ENCODE measurements around the gene UQCRHL. TPM values are rescaled to one million over a fixed set of nuclear protein-coding genes. Genes with fewer than 3 reads are reported as not detected.
A peak's percentile ranks its signal among the peaks of the same experiment; 100 is the strongest.

Gene UQCRHL
- total and polyA plus RNA-seq, 2 of the 8 experiments (the other 6 are each of a cell fraction or from before 2014, with no cell fraction given): 3.7 to 3.9 TPM

DNA sequence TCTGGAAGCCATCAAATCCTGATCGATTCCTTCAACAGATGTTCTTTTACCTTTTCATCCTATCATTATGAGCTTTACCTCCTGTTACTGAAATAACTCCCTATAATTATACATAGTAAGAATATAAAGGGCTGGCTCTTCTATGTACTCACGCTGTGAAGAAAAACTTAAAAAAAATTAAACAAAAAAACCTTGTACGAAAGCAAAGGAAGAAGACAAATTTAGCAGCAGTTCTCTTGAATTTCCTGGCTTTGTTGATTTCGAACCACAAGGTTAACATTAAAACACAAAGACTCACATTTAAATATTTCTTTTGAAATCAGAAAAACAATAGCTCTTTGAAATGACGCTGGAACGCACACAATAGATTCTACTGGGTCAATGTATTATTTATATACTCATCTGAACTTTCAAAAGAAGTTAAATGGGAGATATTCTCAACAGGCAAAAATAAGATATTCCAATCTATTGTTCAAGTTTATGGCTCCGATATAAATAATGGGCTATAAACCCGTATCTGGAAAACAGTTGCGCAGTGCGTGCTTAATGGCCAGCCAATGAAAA, 26.5 kb upstream of the UQCRHL start:
- H3K27ac ChIP-seq (ENCODE audit: low read depth, low read length): peak overlapping the region; percentile 98
- H2AFZ ChIP-seq (ENCODE audit: low read length): no peak overlapping the region
- no peaks in the 10 kb centered on the region for H3K9me3 ChIP-seq (ENCODE audit: insufficient read depth in 2 of 2, low read depth in 1 of 2, low read length in 1 of 2)
- ChIA-PET POLR2A (ENCODE audit: partially characterized antibody) (interaction anchor here (0.6 to 4.3 kb wide), 26 partner anchors 11 to 142 kb away, joined by 3 to 87 read pairs (median 4); partner anchors contain the start of genes FBLIM1, SPEN and ZBTB17), CTCF (ENCODE audit: partially characterized antibody) (interaction anchor here (0.6 to 3.6 kb wide), 12 partner anchors 9 to 648 kb away, joined by 3 to 28 read pairs (median 4); partner anchors contain the start of gene SPEN)
- no peak overlapping the region; the same call in 1 of the 2 replicates for H2AK5ac ChIP-seq (ENCODE audit: low read depth, low read length)
- no peak overlapping the region for H3K23ac ChIP-seq (ENCODE audit: insufficient read length)
- no peaks in the 10 kb centered on the region for H3K27me3 ChIP-seq (replicated peaks in 1 of 4; ENCODE audit: control insufficient read depth in 3 of 4, extremely low read depth in 1 of 4, insufficient read depth in 3 of 4, low read length in 3 of 4)
- no peak overlapping the region; the same call in 1 of the 2 replicates for H2BK5ac ChIP-seq (ENCODE audit: low read depth, low read length)
- peak overlapping the region; percentile 98; the same call in 1 of the 2 replicates for H3K18ac ChIP-seq (ENCODE audit: extremely low read depth, low read length)
- H3K4me2 ChIP-seq (ENCODE audit: insufficient read depth in 1 of 2, low read depth in 2 of 2, low read length in 2 of 2): peak overlapping the region; percentile 79 to 94
- no peak overlapping the region for H3K4ac ChIP-seq (replicated peaks; ENCODE audit: insufficient read length, low read depth, low read length)
- DNase-seq (ENCODE audit: low read depth in 1 of 2, low spot score in 2 of 2) (no peak), FAIRE-seq (peak; percentile 45)
- H3K14ac ChIP-seq (ENCODE audit: insufficient read length): no peak overlapping the region
- no peaks in the 10 kb centered on the region for H4K20me1 ChIP-seq (replicated peaks in 1 of 2; ENCODE audit: control insufficient read depth in 1 of 2, insufficient read depth in 2 of 2, low read length in 2 of 2)
- no peaks in the 10 kb centered on the region for H3K36me3 ChIP-seq (ENCODE audit: control insufficient read depth in 2 of 4, insufficient read depth in 4 of 4, low read length in 3 of 4)
- H4K5ac ChIP-seq (ENCODE audit: insufficient read length, low read depth, low read length): peak overlapping the region; percentile 77
- peak overlapping the region; percentile 93; the same call in 1 of the 2 replicates for H2BK12ac ChIP-seq (ENCODE audit: low read depth, low read length)
- H2BK15ac ChIP-seq (ENCODE audit: low read length): no peak overlapping the region
- H3K23me2 ChIP-seq (ENCODE audit: low read depth, low read length): peaks cover 10% of the 10 kb centered on the region
- WGBS, 2 experiments (ENCODE audit: extremely low coverage in 1 of 2, insufficient coverage in 1 of 2, insufficient read length in 1 of 2, insufficient replicate concordance in 2 of 2, low coverage in 1 of 2, low lambda C conversion rate in 2 of 2, missing lambda C conversion rate in 1 of 2): 12% methylated on average over 10 of the region's 10 CpGs; no CpG with 5 or more reads in 1 of the 2 experiments
- H3K79me1 ChIP-seq (ENCODE audit: low read depth, low read length): 0 out of 2 replicates have a peak, but pooled peaks cover 3% of the 10 kb centered on the region
- H4K8ac ChIP-seq (ENCODE audit: extremely low read depth, insufficient read depth, low read length): no peak overlapping the region
- no peak overlapping the region for H3K56ac ChIP-seq (replicated peaks; ENCODE audit: insufficient read length, low read depth, low read length)
- H3K4me3 ChIP-seq (ENCODE audit: extremely low read depth in 1 of 4, insufficient read depth in 2 of 4, low read depth in 3 of 4, low read length in 4 of 4): peak overlapping the region; percentile 68 to 80 (median 71)
- H4K91ac ChIP-seq (replicated peaks; ENCODE audit: insufficient read length, low read length): no peak overlapping the region
- peak overlapping the region in 2 of 4 experiments; percentile 92 to 93; a peak in 3 of 7 replicates for H3K9ac ChIP-seq (replicated peaks in 1 of 4; ENCODE audit: extremely low read depth in 1 of 4, low read depth in 3 of 4, low read length in 3 of 4)
- no peak overlapping the region for H2BK120ac ChIP-seq (replicated peaks; ENCODE audit: low read depth, low read length)
- peaks cover 0 to 21% (median 4%) of the 10 kb centered on the region in 4 experiments; a peak in 5 of 7 replicates for H3K4me1 ChIP-seq (replicated peaks in 1 of 4; ENCODE audit: control insufficient read depth in 3 of 4, insufficient read depth in 4 of 4, low read length in 3 of 4)
- no peaks in the 10 kb centered on the region for H3K79me2 ChIP-seq (ENCODE audit: control insufficient read depth in 1 of 2, insufficient read depth in 2 of 2, low read length in 2 of 2)
- H2BK20ac ChIP-seq (ENCODE audit: low read length): no peak overlapping the region
- TF ChIP-seq JUND (IDR thresholded peaks at IDR 0.05; ENCODE audit: low read length) (no peak), GABPA (IDR thresholded peaks at IDR 0.05; ENCODE audit: borderline replicate concordance, insufficient read depth, low read length) (no peak), MAFK (IDR thresholded peaks at IDR 0.05; ENCODE audit: low read depth, low read length) (no peak), SP1 (IDR thresholded peaks at IDR 0.05; ENCODE audit: low read depth, low read length) (no peak; the same call in 1 of the 2 replicates), SP2 (IDR thresholded peaks at IDR 0.05; ENCODE audit: low read length) (no peak), POU5F1 (IDR thresholded peaks at IDR 0.05; ENCODE audit: low read depth, low read length) (no peak), EZH2 (IDR thresholded peaks at IDR 0.05; ENCODE audit: low read depth, low read length, severe bottlenecking) (no peak), SIN3A (conservative IDR thresholded peaks at IDR 0.05 in 1 of 2, IDR thresholded peaks at IDR 0.05 in 1 of 2; ENCODE audit: low read depth in 1 of 2, low read length in 2 of 2) (no peak), ZNF274 (IDR thresholded peaks at IDR 0.05; ENCODE audit: borderline replicate concordance, extremely low read depth, low read length) (no peak), KDM5A (IDR thresholded peaks at IDR 0.05; ENCODE audit: low read length) (no peak), YY1 (IDR thresholded peaks at IDR 0.05; ENCODE audit: low read depth, low read length) (no peak), FOSL1 (IDR thresholded peaks at IDR 0.05; ENCODE audit: insufficient read depth, low read depth, low read length) (no peak)
- TF ChIP-seq, protein P1, sequence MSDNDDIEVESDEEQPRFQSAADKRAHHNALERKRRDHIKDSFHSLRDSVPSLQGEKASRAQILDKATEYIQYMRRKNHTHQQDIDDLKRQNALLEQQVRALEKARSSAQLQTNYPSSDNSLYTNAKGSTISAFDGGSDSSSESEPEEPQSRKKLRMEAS (IDR thresholded peaks at IDR 0.05): no peak

Measured in H1 (cell line).